Globus pallidus (tissue), 1 donor: ENCODE data around the gene UST.
A peak's percentile ranks its signal among the peaks of the same experiment; 100 is the strongest.
"Not testable (repeated sequence)": the region's sequence is repeated elsewhere in the genome, so short reads cannot be mapped to it uniquely, and the experiment has no call there.

ENCODE experiments used
- DNase-seq: peaks from one replicate; pipeline ENCODE4 v3.0.0-alpha.2; 2015; ENCODE audit warnings: low spot score

The UST gene

DNA sequence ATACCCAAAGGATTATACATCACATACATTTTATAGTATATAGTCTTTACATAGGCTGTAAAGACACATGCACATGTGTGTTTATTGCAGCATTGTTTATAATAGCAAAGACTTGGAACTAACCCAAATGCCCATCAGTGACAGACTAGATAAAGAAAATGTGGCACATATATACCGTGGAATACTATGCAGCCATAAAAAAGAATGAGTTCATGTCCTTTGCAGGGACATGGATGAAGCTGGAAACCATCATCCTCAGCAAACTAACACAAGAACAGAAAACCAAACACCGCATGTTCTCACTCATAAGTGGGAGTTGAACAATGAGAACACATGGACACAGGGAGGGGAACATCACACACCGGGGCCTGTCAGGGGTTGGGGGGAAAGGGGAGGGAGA, 231.5 kb downstream of the UST start:
- not testable (repeated sequence) for DNase-seq

- no peak for DNase-seq
Observed at GRCh38 chr6:148979014-148979901, 232.4 kb downstream of the UST start.

- DNase-seq: no peak
Observed at GRCh38 chr6:148980234-148980633, 233.4 kb downstream of the UST start.

DNA sequence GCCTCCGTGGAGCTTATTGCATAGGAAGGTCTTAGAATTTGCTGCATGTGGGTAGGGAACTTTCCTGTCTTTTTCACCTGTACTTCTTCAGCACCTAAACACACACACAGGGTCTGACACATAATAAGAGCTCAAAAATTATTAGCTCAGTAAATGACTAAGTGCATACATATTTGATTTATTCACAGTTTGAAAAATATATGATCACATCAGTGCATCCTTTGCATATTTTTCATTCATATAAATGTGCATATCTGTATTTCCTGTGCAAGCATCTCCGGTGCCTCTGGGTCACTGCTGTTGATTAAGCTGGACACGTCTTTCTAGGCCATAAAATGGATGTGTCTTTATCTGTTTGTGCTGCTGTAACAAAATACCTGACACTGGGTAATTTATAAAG, 234.7 kb downstream of the UST start:
- no peak for DNase-seq

DNA sequence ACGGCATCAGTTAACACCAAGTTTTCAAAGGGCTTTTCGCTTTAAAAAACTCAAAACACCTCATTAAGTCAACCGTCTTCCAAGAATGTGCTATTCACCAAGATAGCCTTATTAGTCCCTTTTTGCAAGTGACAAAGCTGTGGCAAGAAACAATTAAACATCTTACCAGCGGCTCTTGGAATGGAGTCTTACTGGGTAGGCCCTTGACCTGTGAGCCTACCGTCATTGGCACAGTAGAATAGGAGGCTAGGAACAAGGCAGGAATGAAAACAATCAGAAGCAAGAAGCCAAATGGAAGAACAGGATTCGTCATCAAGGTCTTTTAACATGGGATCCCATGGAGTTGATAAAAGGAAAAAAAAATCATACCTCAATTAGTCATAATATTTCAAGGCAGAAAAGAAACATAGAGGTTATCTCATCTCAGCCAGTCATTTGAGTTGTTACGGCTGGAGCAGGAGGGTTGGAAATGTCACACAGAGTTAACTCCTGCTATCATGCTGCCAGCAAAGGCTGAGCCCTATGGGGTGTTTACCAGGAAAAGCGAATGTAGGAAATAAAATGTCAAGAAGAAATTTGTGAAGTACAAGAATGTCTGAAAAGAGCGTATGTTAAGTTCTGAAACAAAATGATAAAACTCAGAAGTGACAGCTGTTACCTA, 236.4 kb downstream of the UST start:
- DNase-seq: no peak

DNA sequence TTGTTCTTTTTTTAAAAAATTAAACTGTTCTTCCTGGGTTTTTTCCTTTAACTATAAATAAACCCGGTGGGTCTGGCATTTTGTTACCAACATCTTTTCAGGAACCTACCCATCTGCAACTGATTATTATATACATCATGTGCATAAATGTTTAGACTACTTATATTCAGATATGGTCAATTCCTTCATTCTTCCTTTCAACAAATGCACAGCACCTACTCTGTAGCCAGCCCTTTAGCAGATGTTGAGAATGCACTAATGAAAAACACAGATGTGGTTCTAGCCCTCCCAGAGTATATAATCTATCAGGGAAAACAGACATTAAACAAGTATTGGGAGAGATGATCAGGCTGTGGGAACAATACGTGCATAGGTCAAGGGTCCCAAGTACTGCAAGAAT, 237.1 kb downstream of the UST start:
- DNase-seq: no peak

GRCh38 chr6:148984531-148985056, 237.8 kb downstream of the UST start:
- DNase-seq: no peak

DNA sequence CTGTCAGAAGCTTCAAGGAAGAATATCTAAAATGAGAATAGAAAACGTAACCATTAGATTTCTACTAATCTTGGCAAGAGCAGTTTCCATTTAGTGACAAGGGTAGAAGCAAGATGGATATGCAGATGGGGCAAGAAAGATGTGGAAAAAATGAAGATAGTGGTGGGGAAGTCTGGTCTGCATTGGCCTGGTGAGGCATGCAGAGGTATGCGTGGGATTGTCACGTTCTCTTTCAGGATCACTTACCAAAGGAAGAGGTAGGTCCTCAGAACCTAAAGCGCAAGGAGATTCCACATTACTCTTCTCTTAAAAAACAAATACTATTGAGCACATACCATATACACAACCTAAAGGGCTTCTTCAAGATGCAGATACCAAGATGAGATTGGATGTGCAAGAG, 238.7 kb downstream of the UST start:
- no peak for DNase-seq

DNA sequence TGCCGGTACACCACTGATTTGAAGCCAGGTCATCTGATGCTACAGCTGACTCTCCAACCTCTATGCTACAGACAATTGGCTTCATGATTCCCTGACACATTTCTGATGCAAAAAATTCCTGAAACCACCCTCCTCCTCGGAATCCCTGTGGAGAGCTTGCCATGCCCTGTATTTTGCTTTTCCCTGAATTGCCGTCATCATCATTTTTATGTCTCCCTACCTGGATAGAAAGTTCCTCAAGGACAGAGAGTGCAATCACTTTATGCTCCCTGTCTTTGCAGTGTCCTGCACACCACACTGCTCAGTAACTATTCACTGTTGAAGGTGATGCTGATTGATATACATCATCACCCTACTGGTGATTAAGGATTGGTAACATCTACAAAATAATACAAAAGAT, 239.8 kb downstream of the UST start:
- DNase-seq: no peak

DNA sequence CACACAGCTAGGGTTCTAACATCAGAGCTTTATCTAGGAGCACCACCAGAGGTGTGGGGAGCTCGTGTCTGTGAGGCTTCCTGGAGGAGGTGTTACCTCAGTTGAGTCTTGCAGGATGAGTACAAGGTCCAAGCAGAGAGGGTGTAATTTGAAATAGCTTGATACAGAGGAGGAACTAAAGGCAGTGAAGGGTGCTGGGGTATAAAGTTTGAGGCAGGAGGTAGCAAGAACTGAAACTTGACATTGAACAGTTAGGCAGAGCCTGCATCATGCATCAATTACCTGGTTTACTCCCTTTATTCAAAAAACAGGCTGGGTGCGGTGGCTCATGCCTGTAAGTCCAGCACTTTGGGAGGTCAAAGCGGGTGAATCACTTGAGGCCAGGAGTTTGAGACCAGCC, 241.2 kb downstream of the UST start:
- DNase-seq: no peak

DNA sequence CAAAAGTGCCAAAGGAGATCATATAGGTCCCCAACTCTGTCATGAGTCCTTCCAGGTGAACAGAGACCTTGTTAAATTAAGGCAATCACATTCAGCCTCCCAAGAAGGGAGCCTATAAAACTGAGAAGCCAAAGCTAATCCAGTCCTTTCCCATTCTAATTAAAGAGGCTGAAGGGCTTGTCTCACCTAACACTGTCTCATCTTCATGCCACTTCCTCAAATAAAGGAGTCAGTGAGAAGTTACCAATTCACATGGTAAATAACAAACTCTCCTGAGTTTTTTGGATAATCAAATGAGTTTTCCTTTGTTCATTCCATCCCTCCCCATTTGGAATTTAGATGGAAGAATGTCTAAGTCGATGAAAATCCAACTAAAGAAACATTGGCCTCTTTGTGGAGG, 242.8 kb downstream of the UST start:
- DNase-seq: peak; percentile 26

GRCh38 chr6:148990403-148990802, 243.6 kb downstream of the UST start:
- no peak for DNase-seq

GRCh38 chr6:148996815-148997214, 250.0 kb downstream of the UST start:
- no peak for DNase-seq

DNA sequence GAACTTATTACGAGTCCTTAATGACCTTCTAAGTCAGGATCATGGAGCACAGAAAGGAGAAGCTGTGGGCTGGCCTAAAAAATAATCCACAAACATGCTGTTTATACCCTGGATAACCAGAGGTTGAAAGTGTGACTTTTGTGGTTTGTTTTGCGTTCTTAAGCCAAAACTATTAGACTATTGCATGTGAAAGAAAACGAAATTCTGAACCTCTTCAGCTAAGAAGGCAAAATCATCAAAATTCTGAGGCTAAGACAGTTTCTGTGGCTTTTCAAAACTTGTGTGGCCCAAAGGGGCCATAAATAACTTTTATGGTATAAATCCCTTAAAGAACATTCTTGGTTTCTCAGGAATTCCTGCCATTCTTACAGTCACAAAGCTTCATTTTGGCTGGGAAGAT, 251.0 kb downstream of the UST start:
- no peak for DNase-seq

- DNase-seq: no peak
Observed at GRCh38 chr6:148998704-148999103, 251.9 kb downstream of the UST start.

GRCh38 chr6:148999501-148999900, 252.7 kb downstream of the UST start:
- no peak for DNase-seq

- DNase-seq: peak; percentile 47
Observed at GRCh38 chr6:148999929-149000468, 253.2 kb downstream of the UST start.

GRCh38 chr6:149001422-149001821, 254.6 kb downstream of the UST start:
- DNase-seq: no peak

DNA sequence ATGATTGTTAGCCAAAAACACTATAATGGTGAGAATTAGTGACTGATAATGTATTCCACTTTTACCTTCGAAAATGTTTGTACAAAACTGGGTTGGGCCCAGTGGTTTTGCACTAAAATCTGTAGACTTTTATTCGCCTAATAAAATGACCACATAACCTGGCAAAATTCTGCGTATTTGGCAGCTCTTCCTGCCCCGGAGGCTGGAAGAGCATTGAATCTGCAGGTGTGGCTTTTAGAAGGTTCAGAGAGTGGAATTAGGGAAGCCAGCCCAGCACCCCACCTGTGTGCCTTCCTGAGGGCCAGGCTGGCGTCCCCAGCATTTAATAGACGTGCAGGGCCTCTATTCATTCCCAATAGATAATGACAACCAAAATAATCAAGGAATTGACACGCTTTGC, 256.7 kb downstream of the UST start:
- DNase-seq: no peak

DNA sequence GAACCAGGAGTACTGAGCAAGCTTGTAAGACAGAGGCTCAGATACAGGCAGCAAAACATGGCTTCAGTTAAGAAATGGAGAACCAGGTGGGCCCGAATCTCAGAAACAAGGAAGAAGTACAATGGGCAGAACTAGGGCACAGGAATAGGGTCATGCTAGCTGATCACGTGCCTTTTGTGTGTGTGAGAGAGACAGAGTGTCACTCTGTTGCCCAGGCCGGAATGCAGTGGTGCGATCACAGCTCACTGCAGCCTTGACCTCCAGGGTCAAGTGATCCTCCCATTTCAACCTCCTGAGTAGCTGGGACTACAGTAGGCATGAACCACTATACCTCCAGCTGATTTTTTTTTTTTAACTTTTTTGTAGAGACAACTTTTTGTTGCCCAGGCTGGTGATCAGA, 257.8 kb downstream of the UST start:
- no peak for DNase-seq

DNA sequence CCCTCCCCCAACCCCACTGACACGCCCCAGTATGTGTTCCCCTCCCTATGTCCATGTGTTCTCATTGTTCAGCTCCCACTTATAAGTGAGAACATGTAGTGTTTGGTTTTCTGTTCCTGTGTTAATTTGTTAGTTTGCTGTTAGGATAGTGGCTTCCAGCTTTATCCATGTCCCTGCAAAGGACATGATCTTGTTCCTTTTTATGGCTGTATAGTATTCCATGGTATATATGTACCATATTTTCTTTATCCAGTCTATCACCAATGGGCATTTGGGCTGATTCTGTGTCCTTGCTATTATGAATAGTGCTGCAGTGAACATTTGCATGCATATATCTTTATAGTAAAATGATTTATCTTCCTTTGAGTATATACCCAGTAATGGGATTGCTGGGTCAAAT, 259.4 kb downstream of the UST start:
- not testable (repeated sequence) for DNase-seq

DNA sequence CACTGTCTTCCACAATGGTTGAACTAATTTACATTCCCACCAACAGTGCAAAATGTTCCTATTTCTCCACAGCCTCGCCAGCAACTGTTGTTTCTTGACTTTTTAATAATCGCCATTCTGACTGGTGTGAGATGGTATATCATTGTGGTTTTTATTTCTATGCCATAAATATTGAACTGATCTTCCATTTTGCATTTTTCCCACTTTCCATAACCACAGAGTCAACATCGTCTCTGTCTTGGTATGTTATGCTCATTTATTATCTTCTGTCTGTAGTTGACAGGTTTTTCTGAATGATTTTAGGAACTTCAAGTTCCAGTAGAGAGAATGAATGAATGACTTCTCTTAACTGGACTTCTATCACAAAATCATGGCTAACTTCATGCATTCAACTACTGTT, 259.8 kb downstream of the UST start:
- DNase-seq: no peak

DNA sequence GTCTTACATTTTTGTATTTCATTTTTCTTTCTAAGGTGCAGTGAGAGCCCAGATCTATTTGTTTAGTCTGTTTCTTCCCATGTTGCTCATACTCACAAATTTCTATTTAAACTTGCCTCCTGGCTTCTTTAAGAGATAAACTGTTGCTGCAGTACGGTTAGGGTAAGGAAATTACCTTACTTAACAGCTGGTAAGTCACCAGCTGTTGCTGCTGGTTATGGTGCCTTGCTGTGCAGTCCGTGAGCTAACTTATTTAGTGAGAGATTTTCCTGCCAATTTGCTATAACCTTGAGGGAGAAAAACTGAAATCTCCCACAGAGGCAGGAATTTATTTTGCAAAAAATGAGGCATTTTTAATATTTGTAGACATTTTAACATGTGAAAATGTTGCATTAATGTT, 261.0 kb downstream of the UST start:
- DNase-seq: no peak
